Fibroblast of lung (primary cell): ENCODE measurements around the gene RBBP9. TPM values are rescaled to one million over a fixed set of nuclear protein-coding genes. Genes with fewer than 3 reads are reported as not detected.

ENCODE experiments used
- DNase-seq, 2 donors: peaks; one replicate each; pipeline versions ENCODE4 v3.0.0 to v3.0.0-alpha.2; 2010; ENCODE audit warnings: low read depth in 2 of 2
- H2AFZ ChIP-seq: 2 replicates; pipeline ENCODE4 v1.5.1; 2012; ENCODE audit warnings: low read length, control low read depth, inconsistent platforms
- H3K27ac ChIP-seq: 2 replicates; pipeline ENCODE4 v1.5.1; 2011; ENCODE audit warnings: low read length, control low read depth; ENCODE audit not compliant: insufficient read depth
- H3K27me3 ChIP-seq: 2 replicates; pipeline ENCODE4 v1.5.1; 2011; ENCODE audit warnings: mild to moderate bottlenecking, low read length; ENCODE audit not compliant: control insufficient read depth, insufficient read depth
- H3K36me3 ChIP-seq: 2 replicates; pipeline ENCODE4 v1.5.1; 2011; ENCODE audit warnings: low read length; ENCODE audit not compliant: control insufficient read depth, insufficient read depth
- H3K4me1 ChIP-seq: 2 replicates; pipeline ENCODE4 v1.5.1; 2011; ENCODE audit warnings: low read length; ENCODE audit not compliant: control insufficient read depth, insufficient read depth; ENCODE audit errors: extremely low read depth
- H3K4me2 ChIP-seq: 2 replicates; pipeline ENCODE4 v1.5.1; 2011; ENCODE audit warnings: low read length, control low read depth; ENCODE audit not compliant: insufficient read depth; ENCODE audit errors: extremely low read depth
- H3K4me3 ChIP-seq, 4 experiments: fragments of 200-600 bp in 1 of 4; sonication (generic) in 1 of 4; replicated peaks in 1 of 4; 2 replicates each; pipeline ENCODE4 v1.5.1; 2011 to 2016; ENCODE audit warnings: low read length in 4 of 4, low read depth in 3 of 4, mild to moderate bottlenecking in 3 of 4, control low read depth in 2 of 4, inconsistent platforms in 1 of 4, mixed read lengths in 1 of 4; ENCODE audit not compliant: insufficient read depth in 1 of 4; ENCODE audit errors: control extremely low read depth in 1 of 4
- H3K79me2 ChIP-seq: 2 replicates; pipeline ENCODE4 v1.5.1; 2012; ENCODE audit warnings: mild to moderate bottlenecking, low read length, inconsistent platforms; ENCODE audit not compliant: control insufficient read depth, insufficient read depth
- H3K9ac ChIP-seq: 2 replicates; pipeline ENCODE4 v1.5.1; 2011; ENCODE audit warnings: mild to moderate bottlenecking, low read length, control low read depth; ENCODE audit not compliant: insufficient read depth
- H3K9me3 ChIP-seq: 2 replicates; pipeline ENCODE4 v1.5.1; 2012; ENCODE audit warnings: low read depth, low read length; ENCODE audit not compliant: control insufficient read depth, insufficient read depth
- H4K20me1 ChIP-seq: 2 replicates; pipeline ENCODE4 v1.5.1; 2011; ENCODE audit warnings: low read length; ENCODE audit not compliant: control insufficient read depth, insufficient read depth; ENCODE audit errors: extremely low read depth
- CTCF ChIP-seq, 2 donors: IDR thresholded peaks in 1 of 2; conservative IDR thresholded peaks in 1 of 2; 1 replicate in 1 of 2; 2 replicates in 1 of 2; pipeline ENCODE4 v1.5.1; 2011 to 2012; ENCODE audit warnings: low read length in 2 of 2, control low read depth in 1 of 2, inconsistent platforms in 1 of 2, low read depth in 1 of 2, mild to moderate bottlenecking in 1 of 2
- EZH2 ChIP-seq: IDR thresholded peaks from 2 replicates; pipeline ENCODE4 v1.5.1; 2012; ENCODE audit warnings: low read length, control low read depth, mild to moderate bottlenecking; ENCODE audit errors: missing control alignments
- polyA plus RNA-seq, 2 donors: library from polyadenylated mRNA; depleted of rRNA in 1 of 2; stranded (reverse) in 1 of 2; unstranded in 1 of 2; fragments of >200 nt; gene quantifications; 2 replicates each; pipeline ENCODE4 v1.2.1, GENCODE V29; 2011 to 2012; ENCODE audit warnings: missing spikeins in 1 of 2
- total RNA-seq: library from RNA; depleted of rRNA; stranded (reverse); fragments of >200 nt; gene quantifications from 2 replicates; pipeline ENCODE4 v1.2.1, GENCODE V29; 2014

Gene RBBP9
- total and polyA plus RNA-seq, 2 donors (not counting 1 experiment from before 2014, with no cell fraction given), result 19.0 to 19.2 TPM

- Histone ChIP-seq H3K36me3 (peaks cover 9% of the 10 kb centered on the region), H3K9me3 (no peaks in the 10 kb centered on the region)
- no peak for TF ChIP-seq CTCF (conservative IDR thresholded peaks at IDR 0.05 in 1 of 2, IDR thresholded peaks at IDR 0.05 in 1 of 2; ENCODE audit: low read depth in 1 of 2, low read length in 2 of 2)
- no peak for TF ChIP-seq EZH2
Measured at GRCh38 chr20:18533978-18534644, 37.1 kb upstream of the RBBP9 start.

GRCh38 chr20:18533491-18533890 is 36.5 kb upstream of the RBBP9 start:
- Histone ChIP-seq H3K9ac (no peak overlapping the region), H3K9me3 (no peaks in the 10 kb centered on the region), H3K27me3 (no peaks in the 10 kb centered on the region), H4K20me1 (no peaks in the 10 kb centered on the region), H3K4me1 (no peaks in the 10 kb centered on the region), H2AFZ (no peak overlapping the region), H3K27ac (no peak overlapping the region), H3K4me3 (no peak overlapping the region), H3K36me3 (peaks cover 9% of the 10 kb centered on the region), H3K79me2 (no peaks in the 10 kb centered on the region), H3K4me2 (no peak overlapping the region)
- peak in 1 of 2 donors; percentile 56 for DNase-seq
- no peak for TF ChIP-seq CTCF (conservative IDR thresholded peaks at IDR 0.05 in 1 of 2, IDR thresholded peaks at IDR 0.05 in 1 of 2; ENCODE audit: low read depth in 1 of 2, low read length in 2 of 2)
- TF ChIP-seq EZH2, result no peak

More at GRCh38 chr20:18533978-18534644, 37.1 kb upstream of the RBBP9 start:
- DNase-seq, result no peak
- H3K9ac ChIP-seq, result no peak overlapping the region
- H2AFZ ChIP-seq, result no peak overlapping the region
- no peaks in the 10 kb centered on the region for H3K79me2 ChIP-seq
- no peak overlapping the region for H3K27ac ChIP-seq
- H3K4me1 ChIP-seq, result no peaks in the 10 kb centered on the region
- H3K27me3 ChIP-seq, result no peaks in the 10 kb centered on the region
- H3K4me3 ChIP-seq, result no peak overlapping the region
- no peaks in the 10 kb centered on the region for H4K20me1 ChIP-seq
- no peak overlapping the region for H3K4me2 ChIP-seq

- H3K36me3 ChIP-seq, result peaks cover 11% of the 10 kb centered on the region
- TF ChIP-seq EZH2 (no peak), CTCF (conservative IDR thresholded peaks at IDR 0.05 in 1 of 2, IDR thresholded peaks at IDR 0.05 in 1 of 2; ENCODE audit: low read depth in 1 of 2, low read length in 2 of 2) (no peak)
- H3K4me1 ChIP-seq, result peaks cover 2% of the 10 kb centered on the region
- no peaks in the 10 kb centered on the region for H3K9me3 ChIP-seq
- H4K20me1 ChIP-seq, result no peaks in the 10 kb centered on the region
- no peak overlapping the region for H2AFZ ChIP-seq
- H3K9ac ChIP-seq, result no peak overlapping the region
- DNase-seq, result no peak
- no peak overlapping the region for H3K4me2 ChIP-seq
- no peak overlapping the region for H3K4me3 ChIP-seq
- H3K79me2 ChIP-seq, result no peaks in the 10 kb centered on the region
- H3K27ac ChIP-seq, result no peak overlapping the region
- H3K27me3 ChIP-seq, result no peaks in the 10 kb centered on the region
Measured at GRCh38 chr20:18532626-18533025, 35.6 kb upstream of the RBBP9 start.
